ENCODE data around the gene ARG2.
A peak's percentile ranks its signal among the peaks of the same experiment; 100 is the strongest.

The ARG2 gene

DNA sequence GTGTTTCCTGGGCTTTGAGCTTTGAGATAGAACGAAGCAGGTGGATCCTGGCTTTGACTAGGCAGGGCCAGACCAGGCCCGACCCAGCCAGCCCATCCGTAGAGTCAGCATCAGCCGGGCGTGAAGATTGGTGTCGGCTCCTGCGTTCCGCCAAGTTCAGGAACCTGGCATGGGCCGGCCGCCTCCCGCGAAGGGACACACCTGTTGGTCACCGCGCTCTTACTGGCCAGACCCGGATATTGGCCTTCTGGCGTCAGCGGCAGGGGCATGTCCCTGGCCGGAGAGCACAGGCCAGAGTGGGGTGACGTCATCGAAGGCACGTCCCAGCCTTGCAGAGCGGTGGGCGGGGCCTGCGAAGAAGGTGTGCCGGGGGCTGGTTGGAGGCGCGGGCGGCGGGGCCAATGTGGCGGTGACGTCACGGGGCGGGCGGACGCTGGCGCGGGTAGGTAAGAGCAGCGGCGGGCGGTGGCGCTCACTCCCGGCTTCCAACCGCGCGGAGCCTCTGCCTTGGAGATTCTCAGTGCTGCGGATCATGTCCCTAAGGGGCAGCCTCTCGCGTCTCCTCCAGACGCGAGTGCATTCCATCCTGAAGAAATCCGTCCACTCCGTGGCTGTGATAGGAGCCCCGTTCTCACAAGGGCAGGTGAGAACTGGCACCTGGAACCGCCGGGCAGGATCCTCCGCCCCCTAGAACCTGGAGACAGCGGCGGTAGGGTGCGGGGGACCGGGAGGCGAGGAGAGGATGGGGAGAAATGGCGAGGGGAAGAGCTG, at the start of gene ARG2:
Gene ARG2, plus strand, starts transcription at position 475 of the 771 bp plus-strand sequence. Its CDS starts 58 bp downstream, at position 533.
- peak; percentile 94 to 95 for DNase-seq (ENCODE audit: low read depth in 1 of 2, low spot score in 1 of 2)

- no peak for DNase-seq (ENCODE audit: low read depth in 1 of 2, low spot score in 1 of 2)
These were observed 49.3 kb upstream of the ARG2 start for GRCh38 chr14:67570453-67570852.

DNA sequence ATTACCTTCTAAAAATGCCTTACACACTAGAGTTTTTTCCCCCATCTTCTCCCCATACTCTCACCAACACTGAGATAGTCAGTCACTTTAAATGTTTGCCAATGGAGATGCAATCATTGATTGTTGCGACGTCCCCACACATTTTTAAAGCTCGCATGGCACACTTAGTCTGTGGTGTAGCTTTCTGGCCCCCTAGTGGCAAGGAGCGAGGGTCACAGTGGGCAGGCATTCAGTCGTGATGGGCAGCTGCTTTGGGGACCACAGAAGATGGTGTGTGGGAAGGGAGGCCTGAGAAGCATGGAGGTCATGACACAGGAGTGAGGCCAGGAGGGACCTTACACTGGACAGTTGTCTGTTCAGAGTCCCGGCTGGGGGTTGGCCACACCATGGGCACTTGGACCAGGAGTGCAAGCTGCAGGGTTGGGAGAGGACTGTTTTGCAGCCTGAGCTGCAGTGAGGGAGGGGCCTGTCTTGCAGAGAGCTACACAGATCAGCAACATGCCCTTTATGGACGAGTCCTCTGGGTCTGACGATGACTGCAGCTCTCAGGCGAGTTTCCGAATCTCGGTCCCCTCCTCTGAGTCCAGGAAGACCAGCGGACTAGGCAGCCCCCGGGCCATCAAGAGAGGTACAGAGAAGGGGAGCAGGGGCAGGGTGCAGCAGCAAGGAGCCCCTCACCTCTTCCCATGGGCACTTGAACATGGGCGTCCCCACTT, 48.3 kb upstream of the ARG2 start:
- DNase-seq (ENCODE audit: low read depth in 1 of 2, low spot score in 1 of 2), result peak; percentile 43 to 50

DNA sequence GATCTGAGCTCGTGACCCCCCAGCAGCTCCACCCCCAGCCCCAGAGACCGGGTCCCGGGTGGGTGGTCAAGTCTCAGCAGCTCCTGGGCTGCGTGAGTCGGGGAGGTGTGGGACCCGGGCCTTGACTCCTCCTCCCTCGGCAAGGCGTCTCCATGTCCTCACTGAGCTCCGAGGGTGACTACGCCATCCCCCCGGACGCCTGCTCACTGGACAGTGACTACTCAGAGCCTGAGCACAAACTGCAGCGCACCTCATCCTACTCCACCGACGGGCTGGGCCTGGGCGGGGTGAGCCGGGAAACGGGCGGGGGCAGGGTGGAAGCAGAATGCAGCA, 47.8 kb upstream of the ARG2 start:
- no peak for DNase-seq (ENCODE audit: low read depth in 1 of 2, low spot score in 1 of 2)

DNA sequence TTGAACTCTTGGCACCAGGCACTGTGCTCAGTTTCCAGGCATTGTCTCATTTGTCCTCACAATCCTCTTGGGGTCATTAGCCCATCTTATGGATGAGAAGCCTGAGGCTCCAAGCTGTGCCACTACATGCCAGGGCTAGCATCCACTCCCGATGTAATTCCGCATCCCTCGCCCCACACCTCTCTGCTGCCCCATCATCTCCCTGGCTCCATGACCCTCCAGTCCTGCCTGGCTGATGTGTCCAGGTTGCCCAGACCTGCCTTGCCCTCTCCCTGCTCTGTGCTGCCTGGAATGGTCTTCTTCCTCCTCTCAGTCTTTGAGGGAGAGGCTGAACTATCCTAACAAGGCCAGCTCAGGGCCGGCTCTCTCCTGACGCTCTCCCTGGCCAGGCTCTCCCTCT, 47.1 kb upstream of the ARG2 start:
- DNase-seq (ENCODE audit: low read depth in 1 of 2, low spot score in 1 of 2), result no peak

GRCh38 chr14:67573228-67574010, 46.3 kb upstream of the ARG2 start:
- no peak for DNase-seq (ENCODE audit: low read depth in 1 of 2, low spot score in 1 of 2)

DNA sequence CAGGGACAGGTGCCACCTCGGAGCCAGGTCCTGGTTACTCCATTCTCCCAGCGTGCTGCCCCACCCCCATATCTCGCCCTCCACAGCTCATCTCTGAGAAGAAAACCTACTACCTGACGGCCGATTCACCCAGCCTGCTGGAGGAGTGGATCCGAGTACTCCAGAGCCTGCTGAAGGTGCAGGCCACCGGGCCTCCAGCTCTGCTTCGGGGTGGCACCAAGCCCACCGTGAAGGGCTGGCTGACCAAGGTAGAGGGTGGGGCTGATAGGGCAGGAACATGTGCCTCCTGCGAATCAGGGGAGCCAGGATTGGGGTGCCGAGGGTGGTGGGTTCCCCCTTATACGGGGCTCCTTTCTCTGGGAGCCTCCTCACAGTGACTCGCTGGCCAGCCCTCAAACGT, 45.6 kb upstream of the ARG2 start:
- no peak for DNase-seq (ENCODE audit: low read depth in 1 of 2, low spot score in 1 of 2)

DNA sequence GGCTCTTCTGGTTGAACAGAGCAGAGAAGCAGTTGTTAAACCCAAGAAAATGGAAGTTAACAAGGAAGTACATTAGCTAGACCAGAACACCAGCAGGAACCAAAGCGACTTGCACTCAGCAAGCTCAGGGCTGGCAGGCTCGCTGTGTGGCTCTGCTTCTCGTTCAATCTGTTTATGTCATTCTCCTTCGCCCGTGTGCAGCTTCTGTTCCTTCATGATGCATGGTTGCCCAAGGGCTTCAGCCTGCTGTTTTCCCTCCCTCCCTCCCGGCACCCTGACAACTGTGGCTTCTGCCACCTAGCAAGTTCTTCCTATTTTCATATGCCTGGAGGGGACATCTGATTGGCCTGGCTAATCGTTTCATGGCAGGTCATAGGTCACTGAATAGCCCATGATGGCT, 44.9 kb upstream of the ARG2 start:
- DNase-seq (ENCODE audit: low read depth in 1 of 2, low spot score in 1 of 2), result no peak

DNA sequence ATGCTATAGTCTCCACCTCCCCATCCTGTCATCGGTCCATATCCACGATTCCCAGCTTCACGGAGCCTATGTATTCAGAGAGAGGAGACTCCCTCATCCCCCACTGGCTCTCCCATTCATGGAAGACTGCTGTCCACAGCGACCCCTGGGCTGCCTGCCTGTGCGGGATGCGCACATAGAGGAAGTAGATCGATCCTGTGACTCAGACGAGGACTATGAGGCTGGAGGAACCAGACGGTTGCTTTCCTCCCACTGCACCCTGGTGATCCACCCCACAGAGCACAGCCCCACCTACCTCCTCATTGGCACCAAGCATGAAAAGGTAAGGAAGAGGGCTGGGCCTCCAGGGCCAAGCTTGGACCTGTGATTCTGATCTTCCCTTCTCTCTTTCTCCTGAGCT, 44.0 kb upstream of the ARG2 start:
- DNase-seq (ENCODE audit: low read depth in 1 of 2, low spot score in 1 of 2), result no peak

GRCh38 chr14:67576216-67576955, 43.3 kb upstream of the ARG2 start:
- no peak for DNase-seq (ENCODE audit: low read depth in 1 of 2, low spot score in 1 of 2)

- DNase-seq (ENCODE audit: low read depth in 1 of 2, low spot score in 1 of 2), result no peak
These were observed 42.4 kb upstream of the ARG2 start for GRCh38 chr14:67577181-67577808.

GRCh38 chr14:67577909-67578749, 41.6 kb upstream of the ARG2 start:
- no peak for DNase-seq (ENCODE audit: low read depth in 1 of 2, low spot score in 1 of 2)

DNA sequence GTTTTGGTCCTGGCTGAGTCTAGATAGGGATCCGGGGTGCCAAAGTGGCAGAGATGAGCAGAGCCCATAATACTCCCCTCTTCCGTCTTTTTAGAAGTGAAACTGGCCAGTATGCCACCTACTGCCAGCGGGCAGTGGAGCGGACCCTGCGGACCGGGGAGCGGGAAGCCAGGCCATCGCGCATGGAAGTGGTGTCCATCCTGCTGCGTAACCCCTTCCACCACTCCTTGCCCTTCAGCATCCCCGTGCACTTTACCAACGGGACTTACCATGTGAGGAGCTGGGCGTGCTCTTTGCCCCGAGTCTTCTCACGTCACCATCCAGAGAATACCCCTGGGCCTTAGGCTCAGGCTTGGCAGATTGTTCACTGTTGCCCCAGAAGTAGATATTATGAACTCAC, 40.7 kb upstream of the ARG2 start:
- no peak for DNase-seq (ENCODE audit: low read depth in 1 of 2, low spot score in 1 of 2)

DNA sequence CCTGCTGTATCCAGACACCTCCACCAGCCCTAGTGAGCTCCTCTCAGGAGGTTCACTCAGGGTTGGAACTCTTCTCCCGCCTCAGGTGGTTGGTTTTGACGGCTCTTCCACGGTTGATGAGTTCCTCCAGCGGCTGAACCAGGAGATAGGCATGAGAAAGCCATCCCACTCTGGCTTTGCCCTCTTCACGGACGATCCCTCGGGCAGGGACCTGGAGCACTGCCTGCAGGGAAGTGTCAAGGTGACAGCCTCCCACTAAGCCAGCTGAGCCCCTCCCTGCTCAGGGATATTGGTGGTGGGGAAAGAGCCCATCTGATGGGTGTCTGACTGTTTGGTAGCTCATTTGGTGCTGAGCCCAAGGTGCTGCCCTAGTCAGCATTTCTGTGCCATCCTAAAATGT, 40.1 kb upstream of the ARG2 start:
- DNase-seq (ENCODE audit: low read depth in 1 of 2, low spot score in 1 of 2), result no peak

DNA sequence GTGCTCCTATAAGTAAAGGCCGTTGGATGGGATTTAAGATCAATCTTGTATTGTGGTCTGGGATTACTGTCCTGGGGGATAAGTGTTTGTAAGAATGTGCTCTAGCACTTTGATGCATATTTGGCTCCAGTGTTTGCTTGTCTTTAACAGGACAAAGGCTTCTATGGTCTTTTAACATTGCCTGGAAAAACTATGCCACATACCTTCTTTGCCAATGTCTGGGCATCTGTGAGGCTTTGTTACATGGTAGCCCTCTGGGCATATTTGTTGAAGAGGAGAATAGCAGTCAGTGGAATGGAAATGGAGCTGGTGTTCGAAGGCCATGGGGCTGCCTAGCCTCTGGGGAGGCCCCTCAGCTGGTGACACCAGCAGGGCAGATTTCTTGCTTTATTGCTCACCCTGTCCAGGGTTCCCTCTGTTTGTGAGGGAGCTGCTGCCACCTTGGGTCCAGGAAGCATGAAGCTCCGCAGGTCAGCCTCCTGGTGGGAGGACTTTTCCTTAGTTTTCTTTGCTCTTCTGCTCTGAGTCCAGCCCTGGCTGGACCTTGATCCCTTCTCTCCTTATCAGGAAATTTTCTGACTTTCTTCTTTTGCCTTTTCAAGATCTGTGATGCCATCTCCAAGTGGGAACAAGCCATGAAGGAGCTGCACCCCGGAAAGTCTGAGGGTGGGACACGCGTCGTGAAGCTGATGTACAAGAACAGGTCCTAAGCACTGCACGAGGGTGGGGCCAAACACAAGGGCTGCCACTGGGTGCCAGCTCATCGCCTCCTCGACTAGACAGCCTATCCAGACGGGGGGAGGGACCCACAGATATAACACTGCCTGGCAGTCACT, 39.2 kb upstream of the ARG2 start:
- DNase-seq (ENCODE audit: low read depth in 1 of 2, low spot score in 1 of 2), result no peak

- DNase-seq (ENCODE audit: low read depth in 1 of 2, low spot score in 1 of 2), result no peak
These were observed 38.1 kb upstream of the ARG2 start for GRCh38 chr14:67581643-67582042.

- DNase-seq (ENCODE audit: low read depth in 1 of 2, low spot score in 1 of 2), result no peak
These were observed 37.7 kb upstream of the ARG2 start for GRCh38 chr14:67582061-67582460.

- no peak for DNase-seq (ENCODE audit: low read depth in 1 of 2, low spot score in 1 of 2)
These were observed 35.7 kb upstream of the ARG2 start for GRCh38 chr14:67583711-67584644.
